IMR-90 (cell line): Measurements from ENCODE around the gene AFF2. TPM values are rescaled to one million over a fixed set of nuclear protein-coding genes. Genes with fewer than 3 reads are reported as not detected.

Experiments
- ATAC-seq: fragments of 200-7000 bp; cut with Tn5 transposase; 2 replicates; pipeline ENCODE4 v1.9.1; 2020; ENCODE audit warnings: low read depth, mild to moderate bottlenecking, moderate library complexity
- BruUV-seq: library from RNA; stranded (reverse); fragments of 400-500 nt; replicated peaks from 2 replicates; lab custom pipeline; 2021; lab: Mats Ljungman, UMichigan
- CTCF ChIA-PET: fragments of 300-600 bp; formaldehyde crosslinking; extraction: SDS; loops from one replicate; lab custom pipeline; 2021; ENCODE audit warnings: antibody characterized with exemption; lab: Yijun Ruan, JAX
- POLR2A ChIA-PET: fragments of 300-600 bp; sonication (Branson Sonifier 250); formaldehyde crosslinking; loops from one replicate; lab custom pipeline; 2022; ENCODE audit warnings: antibody characterized with exemption; ENCODE audit not compliant: unreplicated experiment; lab: Charles Lee
- DNase-seq: peaks from one replicate; pipeline ENCODE4 v3.0.0; 2013
- H2AFZ ChIP-seq: replicated peaks from 2 replicates; pipeline ENCODE3; 2013; ENCODE audit warnings: low read length, mild to moderate bottlenecking; ENCODE audit not compliant: poor library complexity
- H2AK5ac ChIP-seq: 2 replicates; pipeline ENCODE4 v1.6.1; 2013; ENCODE audit warnings: low read depth, low read length, inconsistent platforms
- H2AK9ac ChIP-seq: replicated peaks from 2 replicates; pipeline ENCODE3; 2013; ENCODE audit warnings: mild to moderate bottlenecking, low read depth, low read length, moderate library complexity; ENCODE audit not compliant: poor library complexity
- H2BK120ac ChIP-seq: 2 replicates; pipeline ENCODE4 v1.6.1; 2013; ENCODE audit warnings: low read depth, low read length, inconsistent platforms
- H2BK15ac ChIP-seq: 3 replicates; pipeline ENCODE4 v1.6.1; 2013; ENCODE audit warnings: low read depth, low read length, inconsistent platforms
- H2BK20ac ChIP-seq: 2 replicates; pipeline ENCODE4 v1.6.1; 2013; ENCODE audit warnings: low read depth, mild to moderate bottlenecking, inconsistent platforms, low read length, moderate library complexity
- H2BK5ac ChIP-seq: 2 replicates; pipeline ENCODE4 v1.6.1; 2013; ENCODE audit warnings: mild to moderate bottlenecking, low read depth, low read length, inconsistent platforms; ENCODE audit not compliant: poor library complexity, severe bottlenecking
- H3K14ac ChIP-seq: replicated peaks from 2 replicates; pipeline ENCODE4 v1.6.1; 2013; ENCODE audit warnings: low read depth, low read length, inconsistent platforms
- H3K18ac ChIP-seq: 2 replicates; pipeline ENCODE4 v1.6.1; 2013; ENCODE audit warnings: low read depth, low read length, control low read depth
- H3K23ac ChIP-seq: 2 replicates; pipeline ENCODE4 v1.6.1; 2013; ENCODE audit warnings: low read depth, low read length, inconsistent platforms
- H3K27ac ChIP-seq: 2 replicates; pipeline ENCODE4 v1.5.1; 2013; ENCODE audit warnings: mild to moderate bottlenecking, control low read depth, low read length; ENCODE audit not compliant: insufficient read depth
- H3K27me3 ChIP-seq: 2 replicates; pipeline ENCODE4 v1.6.1; 2013; ENCODE audit warnings: low read length; ENCODE audit not compliant: control insufficient read depth, insufficient read depth
- H3K36me3 ChIP-seq: 2 replicates; pipeline ENCODE4 v1.6.1; 2013; ENCODE audit warnings: low read length, mixed read lengths; ENCODE audit not compliant: control insufficient read depth, insufficient read depth
- H3K4ac ChIP-seq: 2 replicates; pipeline ENCODE4 v1.6.1; 2013; ENCODE audit warnings: low read depth, low read length, inconsistent platforms
- H3K4me1 ChIP-seq: 2 replicates; pipeline ENCODE4 v1.6.1; 2013; ENCODE audit warnings: low read length, mixed read lengths; ENCODE audit not compliant: control insufficient read depth, insufficient read depth
- H3K4me2 ChIP-seq: 2 replicates; pipeline ENCODE4 v1.6.1; 2013; ENCODE audit warnings: low read depth, mild to moderate bottlenecking, control low read depth, low read length, moderate library complexity
- H3K4me3 ChIP-seq: 2 replicates; pipeline ENCODE4 v1.5.1; 2013; ENCODE audit warnings: low read depth, mild to moderate bottlenecking, control low read depth, low read length, moderate library complexity; ENCODE audit not compliant: insufficient read depth
- H3K56ac ChIP-seq: 2 replicates; pipeline ENCODE4 v1.6.1; 2013; ENCODE audit warnings: low read length, inconsistent platforms; ENCODE audit not compliant: insufficient read depth; ENCODE audit errors: extremely low read depth
- H3K79me1 ChIP-seq, 2 experiments: 2 replicates each; pipeline ENCODE4 v1.6.1; 2013; ENCODE audit warnings: low read length in 2 of 2, inconsistent platforms in 1 of 2, low read depth in 1 of 2
- H3K9ac ChIP-seq: 2 replicates; pipeline ENCODE4 v1.6.1; 2013; ENCODE audit warnings: low read depth, low read length, control low read depth
- H3K9me1 ChIP-seq: 2 replicates; pipeline ENCODE4 v1.6.1; 2013; ENCODE audit warnings: low read length, inconsistent platforms; ENCODE audit not compliant: insufficient read depth
- H3K9me3 ChIP-seq: 2 replicates; pipeline ENCODE4 v1.6.1; 2013; ENCODE audit warnings: low read length; ENCODE audit not compliant: control insufficient read depth, insufficient read depth
- H4K20me1 ChIP-seq: 2 replicates; pipeline ENCODE4 v1.6.1; 2013; ENCODE audit warnings: low read length, inconsistent platforms; ENCODE audit not compliant: insufficient read depth
- H4K5ac ChIP-seq: 2 replicates; pipeline ENCODE4 v1.6.1; 2013; ENCODE audit warnings: mild to moderate bottlenecking, low read depth, low read length, control low read depth
- H4K8ac ChIP-seq, 2 experiments: 2 replicates each; pipeline ENCODE4 v1.6.1; 2013; ENCODE audit warnings: low read depth in 2 of 2, low read length in 2 of 2, control low read depth in 1 of 2, inconsistent platforms in 1 of 2
- H4K91ac ChIP-seq: 2 replicates; pipeline ENCODE4 v1.6.1; 2013; ENCODE audit warnings: low read depth, low read length, inconsistent platforms; ENCODE audit not compliant: insufficient read depth
- BHLHE40 ChIP-seq: fragments of 150-350 bp; IDR thresholded peaks from 2 replicates; pipeline ENCODE4 v1.6.1; 2016; ENCODE audit warnings: mild to moderate bottlenecking, low read depth, low read length
- CEBPB ChIP-seq: IDR thresholded peaks from 2 replicates; pipeline ENCODE4 v1.6.1; 2012; ENCODE audit warnings: low read depth, low read length, improper control_type of control experiment
- CHD1 ChIP-seq: IDR thresholded peaks from 2 replicates; pipeline ENCODE4 v1.6.1; 2012; ENCODE audit warnings: low read depth, low read length, improper control_type of control experiment
- FOS ChIP-seq: fragments of 150-350 bp; IDR thresholded peaks from 2 replicates; pipeline ENCODE4 v1.6.1; 2016; ENCODE audit warnings: low read depth, low read length
- MAFK ChIP-seq: IDR thresholded peaks from 2 replicates; pipeline ENCODE4 v1.6.1; 2012; ENCODE audit warnings: low read depth, low read length, improper control_type of control experiment
- MAZ ChIP-seq: IDR thresholded peaks from 2 replicates; pipeline ENCODE4 v1.6.1; 2012; ENCODE audit warnings: low read depth, mild to moderate bottlenecking, low read length, improper control_type of control experiment, moderate library complexity, borderline replicate concordance
- MXI1 ChIP-seq: IDR thresholded peaks from 2 replicates; pipeline ENCODE4 v1.6.1; 2012; ENCODE audit warnings: low read depth, mild to moderate bottlenecking, low read length, moderate library complexity, borderline replicate concordance
- NFE2L2 ChIP-seq: fragments of 150-350 bp; IDR thresholded peaks from 2 replicates; pipeline ENCODE4 v1.6.1; 2016; ENCODE audit warnings: low read depth, mild to moderate bottlenecking, low read length
- POLR2A ChIP-seq: IDR thresholded peaks from 2 replicates; pipeline ENCODE4 v1.6.1; 2012; ENCODE audit warnings: mild to moderate bottlenecking, low read depth, low read length
- RAD21 ChIP-seq: IDR thresholded peaks from 2 replicates; pipeline ENCODE4 v1.6.1; 2012; ENCODE audit warnings: low read length, improper control_type of control experiment
- RCOR1 ChIP-seq: IDR thresholded peaks from 2 replicates; pipeline ENCODE4 v1.6.1; 2012; ENCODE audit warnings: mild to moderate bottlenecking, low read length, improper control_type of control experiment; ENCODE audit not compliant: insufficient replicate concordance
- RFX5 ChIP-seq: IDR thresholded peaks from 2 replicates; pipeline ENCODE4 v1.8.0; 2012; ENCODE audit warnings: low read depth, mild to moderate bottlenecking, low read length, moderate library complexity
- SMC3 ChIP-seq: fragments of 150-350 bp; IDR thresholded peaks from 2 replicates; pipeline ENCODE4 v1.6.1; 2016; ENCODE audit warnings: low read depth, mild to moderate bottlenecking, antibody characterized with exemption, low read length, moderate library complexity
- WGBS, 2 experiments: methylation state at CpG; one replicate each; pipeline versions ENCODE4 v1.1.5 to v1.1.7; 2013; ENCODE audit warnings: missing lambda C conversion rate in 2 of 2; ENCODE audit not compliant: insufficient read length in 1 of 2; ENCODE audit errors: extremely low coverage in 2 of 2; 5-methylcytosine and 5-hydroxymethylcytosine counted together
- dilution Hi-C: fragments of 300-500 bp; cut with HindIII; formaldehyde crosslinking; loops from one replicate; pipeline ENCODE4 v1.14.3; 2018; ENCODE audit warnings: low sequenced_read_pairs; ENCODE audit not compliant: unreplicated experiment
- in situ Hi-C: fragments of 300-500 bp; cut with MboI; formaldehyde crosslinking; loops from 3 replicates; pipeline ENCODE4 v1.14.3; 2019; ENCODE audit warnings: low sequenced_read_pairs, inconsistent platforms, mixed read lengths
- intact Hi-C: fragments of 100-400 bp; cut with micrococcal nuclease; formaldehyde crosslinking; loops from 2 replicates; pipeline ENCODE4 v1.10.0; 2022
- polyA plus RNA-seq, 3 experiments: library from polyadenylated mRNA; depleted of rRNA; stranded (reverse); fragments of >200 nt; gene quantifications; 2 replicates each; pipeline ENCODE4 v1.2.3, GENCODE V29; 2012; ENCODE audit warnings: low replicate concordance in 1 of 3
- total RNA-seq: library from RNA; depleted of rRNA; stranded (reverse); fragments of >200 nt; gene quantifications from 2 replicates; pipeline ENCODE4 v1.2.3, GENCODE V29; 2012
- TF ChIP-seq, protein P1 (sequence below): fragments of 150-350 bp; IDR thresholded peaks from 2 replicates; pipeline ENCODE4 v1.6.1; 2016; ENCODE audit warnings: low read depth, mild to moderate bottlenecking, low read length, moderate library complexity, borderline replicate concordance
- TF ChIP-seq, protein P2 (sequence below): fragments of 150-350 bp; IDR thresholded peaks from 2 replicates; pipeline ENCODE4 v1.6.1; 2017; ENCODE audit warnings: mild to moderate bottlenecking, antibody characterized with exemption, low read length, low read depth
- TF ChIP-seq, protein P3 (sequence below): conservative IDR thresholded peaks from 2 replicates; pipeline ENCODE4 v1.5.1; 2012; ENCODE audit warnings: mild to moderate bottlenecking, low read depth, low read length, improper control_type of control experiment

Gene AFF2
- total and polyA plus RNA-seq, 2 of the 4 experiments (the other 2 are of a cell fraction), result 0.15 to 0.72 TPM

DNA sequence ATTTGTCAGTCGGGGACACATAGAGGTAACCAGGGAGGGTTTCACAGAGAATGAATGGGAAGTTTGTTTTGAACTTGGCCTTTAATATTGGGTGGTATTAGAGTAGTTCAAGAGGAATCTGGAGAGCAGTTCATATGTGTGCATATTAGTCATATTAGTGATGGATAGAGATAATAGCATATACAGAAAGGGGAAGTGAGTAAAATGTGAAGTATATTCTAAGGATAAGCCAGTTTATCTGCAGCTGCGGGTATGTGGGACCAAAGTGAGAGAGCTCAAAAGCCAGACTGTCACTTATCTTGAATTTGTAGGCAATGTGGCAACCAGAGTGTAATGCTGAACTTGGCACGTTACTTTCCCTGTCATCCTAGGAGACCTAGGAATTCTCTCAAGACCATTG lies 169.9 kb downstream of the AFF2 start:
- Histone ChIP-seq H3K56ac (no peak overlapping the region), H3K18ac (no peak overlapping the region), H2AK9ac (no peak overlapping the region), H2BK15ac (no peak overlapping the region), H3K4me3 (no peak overlapping the region), H3K27ac (no peak overlapping the region), H2BK20ac (no peak overlapping the region), H3K23ac (no peak overlapping the region), H4K8ac (no peak overlapping the region), H3K14ac (no peak overlapping the region), H3K27me3 (no peaks in the 10 kb centered on the region), H3K9me1 (no peaks in the 10 kb centered on the region), H3K9me3 (peaks cover 2% of the 10 kb centered on the region; the same call in 1 of the 2 replicates), H4K20me1 (no peaks in the 10 kb centered on the region), H3K9ac (no peak overlapping the region), H3K36me3 (no peaks in the 10 kb centered on the region), H4K91ac (no peak overlapping the region), H2AFZ (no peak overlapping the region), H2BK5ac (no peak overlapping the region), H2BK120ac (no peak overlapping the region), H4K5ac (no peak overlapping the region), H2AK5ac (no peak overlapping the region), H3K4ac (no peak overlapping the region), H3K4me2 (no peak overlapping the region), H3K4me1 (no peaks in the 10 kb centered on the region), H3K79me1 (no peaks in the 10 kb centered on the region)
- DNase-seq (no peak), ATAC-seq (no peak)
- CTCF ChIA-PET, result no interaction called here
- dilution Hi-C loops (no loop called here), intact Hi-C loops (no loop called here), in situ Hi-C loops (no loop called here)
- WGBS, 2 experiments, result 50% methylated on average over 1 of the region's 3 CpGs; no CpG with 5 or more reads in 1 of the 2 experiments
- TF ChIP-seq MAZ (no peak), RCOR1 (no peak), POLR2A (no peak), SMC3 (no peak), RAD21 (no peak), NFE2L2 (no peak), CEBPB (no peak), BHLHE40 (no peak), MAFK (no peak), RFX5 (no peak), MXI1 (no peak), FOS (no peak), CHD1 (no peak)
- TF ChIP-seq, protein P1, sequence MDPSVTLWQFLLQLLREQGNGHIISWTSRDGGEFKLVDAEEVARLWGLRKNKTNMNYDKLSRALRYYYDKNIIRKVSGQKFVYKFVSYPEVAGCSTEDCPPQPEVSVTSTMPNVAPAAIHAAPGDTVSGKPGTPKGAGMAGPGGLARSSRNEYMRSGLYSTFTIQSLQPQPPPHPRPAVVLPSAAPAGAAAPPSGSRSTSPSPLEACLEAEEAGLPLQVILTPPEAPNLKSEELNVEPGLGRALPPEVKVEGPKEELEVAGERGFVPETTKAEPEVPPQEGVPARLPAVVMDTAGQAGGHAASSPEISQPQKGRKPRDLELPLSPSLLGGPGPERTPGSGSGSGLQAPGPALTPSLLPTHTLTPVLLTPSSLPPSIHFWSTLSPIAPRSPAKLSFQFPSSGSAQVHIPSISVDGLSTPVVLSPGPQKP, result no peak
- TF ChIP-seq, protein P2, sequence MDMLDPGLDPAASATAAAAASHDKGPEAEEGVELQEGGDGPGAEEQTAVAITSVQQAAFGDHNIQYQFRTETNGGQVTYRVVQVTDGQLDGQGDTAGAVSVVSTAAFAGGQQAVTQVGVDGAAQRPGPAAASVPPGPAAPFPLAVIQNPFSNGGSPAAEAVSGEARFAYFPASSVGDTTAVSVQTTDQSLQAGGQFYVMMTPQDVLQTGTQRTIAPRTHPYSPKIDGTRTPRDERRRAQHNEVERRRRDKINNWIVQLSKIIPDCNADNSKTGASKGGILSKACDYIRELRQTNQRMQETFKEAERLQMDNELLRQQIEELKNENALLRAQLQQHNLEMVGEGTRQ, result no peak
- TF ChIP-seq, protein P3, sequence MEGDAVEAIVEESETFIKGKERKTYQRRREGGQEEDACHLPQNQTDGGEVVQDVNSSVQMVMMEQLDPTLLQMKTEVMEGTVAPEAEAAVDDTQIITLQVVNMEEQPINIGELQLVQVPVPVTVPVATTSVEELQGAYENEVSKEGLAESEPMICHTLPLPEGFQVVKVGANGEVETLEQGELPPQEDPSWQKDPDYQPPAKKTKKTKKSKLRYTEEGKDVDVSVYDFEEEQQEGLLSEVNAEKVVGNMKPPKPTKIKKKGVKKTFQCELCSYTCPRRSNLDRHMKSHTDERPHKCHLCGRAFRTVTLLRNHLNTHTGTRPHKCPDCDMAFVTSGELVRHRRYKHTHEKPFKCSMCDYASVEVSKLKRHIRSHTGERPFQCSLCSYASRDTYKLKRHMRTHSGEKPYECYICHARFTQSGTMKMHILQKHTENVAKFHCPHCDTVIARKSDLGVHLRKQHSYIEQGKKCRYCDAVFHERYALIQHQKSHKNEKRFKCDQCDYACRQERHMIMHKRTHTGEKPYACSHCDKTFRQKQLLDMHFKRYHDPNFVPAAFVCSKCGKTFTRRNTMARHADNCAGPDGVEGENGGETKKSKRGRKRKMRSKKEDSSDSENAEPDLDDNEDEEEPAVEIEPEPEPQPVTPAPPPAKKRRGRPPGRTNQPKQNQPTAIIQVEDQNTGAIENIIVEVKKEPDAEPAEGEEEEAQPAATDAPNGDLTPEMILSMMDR, result no peak
- POLR2A ChIA-PET, result no interaction called here
- no TSS peak for BruUV-seq
